ENCODE results near the gene MCF2L. TPM values are rescaled to one million over a fixed set of nuclear protein-coding genes. Genes with fewer than 3 reads are reported as not detected.

The MCF2L gene
- total RNA-seq, 4 donors from 2014 or later = 12.8 to 169 (median 41.5) TPM

DNA sequence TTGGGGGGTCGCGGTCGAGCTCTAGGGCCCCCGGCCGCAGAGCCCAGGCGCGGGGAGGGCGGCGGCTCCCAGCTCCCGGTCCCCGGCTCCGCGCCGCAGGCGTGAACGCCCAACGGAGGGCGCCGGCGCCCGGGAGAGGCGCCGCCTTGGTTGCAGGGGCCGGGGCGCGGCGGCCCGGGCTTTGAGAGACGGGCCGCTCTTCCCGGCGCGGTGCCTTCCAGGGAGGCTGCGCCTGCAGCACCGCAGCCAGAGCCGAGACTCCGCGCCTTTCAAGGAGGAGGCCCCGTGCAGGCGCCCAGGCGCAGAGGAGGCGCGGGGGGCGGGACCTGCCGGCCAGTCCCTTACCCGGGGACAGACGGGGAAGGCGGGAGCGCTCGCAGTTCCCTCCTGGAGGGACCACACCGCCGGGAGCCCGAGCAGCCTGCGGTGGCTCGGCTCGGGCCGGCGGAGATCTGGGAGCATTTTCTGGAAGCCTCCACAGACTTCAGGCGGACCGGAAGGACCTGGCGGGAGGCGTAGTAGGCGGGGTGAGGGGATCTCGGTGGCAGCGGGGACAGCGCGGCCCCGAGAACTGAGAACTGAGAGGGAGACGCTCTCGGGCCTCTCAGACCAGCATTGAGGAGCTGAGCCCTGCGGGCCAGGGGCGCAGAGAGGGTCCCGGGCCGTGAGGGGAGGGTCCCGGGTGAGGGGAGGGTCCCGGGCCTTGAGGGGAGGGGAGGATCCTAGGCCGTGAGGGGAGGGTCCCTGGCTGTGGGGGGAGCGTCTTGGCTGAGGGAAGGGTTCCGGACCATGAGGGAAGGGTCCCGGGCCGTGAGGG lies 25.5 kb upstream of the MCF2L start:
- TF ChIP-seq, protein P1, sequence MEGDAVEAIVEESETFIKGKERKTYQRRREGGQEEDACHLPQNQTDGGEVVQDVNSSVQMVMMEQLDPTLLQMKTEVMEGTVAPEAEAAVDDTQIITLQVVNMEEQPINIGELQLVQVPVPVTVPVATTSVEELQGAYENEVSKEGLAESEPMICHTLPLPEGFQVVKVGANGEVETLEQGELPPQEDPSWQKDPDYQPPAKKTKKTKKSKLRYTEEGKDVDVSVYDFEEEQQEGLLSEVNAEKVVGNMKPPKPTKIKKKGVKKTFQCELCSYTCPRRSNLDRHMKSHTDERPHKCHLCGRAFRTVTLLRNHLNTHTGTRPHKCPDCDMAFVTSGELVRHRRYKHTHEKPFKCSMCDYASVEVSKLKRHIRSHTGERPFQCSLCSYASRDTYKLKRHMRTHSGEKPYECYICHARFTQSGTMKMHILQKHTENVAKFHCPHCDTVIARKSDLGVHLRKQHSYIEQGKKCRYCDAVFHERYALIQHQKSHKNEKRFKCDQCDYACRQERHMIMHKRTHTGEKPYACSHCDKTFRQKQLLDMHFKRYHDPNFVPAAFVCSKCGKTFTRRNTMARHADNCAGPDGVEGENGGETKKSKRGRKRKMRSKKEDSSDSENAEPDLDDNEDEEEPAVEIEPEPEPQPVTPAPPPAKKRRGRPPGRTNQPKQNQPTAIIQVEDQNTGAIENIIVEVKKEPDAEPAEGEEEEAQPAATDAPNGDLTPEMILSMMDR (IDR thresholded peaks at IDR 0.05) = no peak
- DNase-seq (ENCODE audit: low spot score) (no peak), ATAC-seq (ENCODE audit: low FRiP score) (peak; percentile 38)

DNA sequence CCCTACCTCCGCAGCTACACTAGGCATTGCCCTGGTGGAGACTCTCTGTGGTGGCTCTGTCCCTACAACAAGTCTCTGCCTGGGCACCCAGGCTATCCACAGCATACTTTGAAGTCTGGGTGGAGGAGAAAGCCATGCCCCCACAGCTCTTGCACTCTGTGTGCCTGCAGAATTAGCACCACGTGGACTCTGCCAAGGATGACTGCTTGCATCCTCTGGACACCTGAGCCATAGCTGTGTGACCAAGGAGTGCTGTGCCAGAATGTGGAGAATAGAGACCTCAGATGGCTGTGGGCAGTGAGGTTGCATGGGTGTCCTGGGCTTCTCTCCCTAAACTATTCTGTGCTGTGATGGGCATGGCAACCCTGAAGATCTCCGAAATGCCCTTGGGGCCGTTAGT lies 21.2 kb upstream of the MCF2L start:
- TF ChIP-seq, protein P1 (IDR thresholded peaks at IDR 0.05) = no peak
- no peak for ATAC-seq (ENCODE audit: low FRiP score)
- no peak for DNase-seq (ENCODE audit: low spot score)

DNA sequence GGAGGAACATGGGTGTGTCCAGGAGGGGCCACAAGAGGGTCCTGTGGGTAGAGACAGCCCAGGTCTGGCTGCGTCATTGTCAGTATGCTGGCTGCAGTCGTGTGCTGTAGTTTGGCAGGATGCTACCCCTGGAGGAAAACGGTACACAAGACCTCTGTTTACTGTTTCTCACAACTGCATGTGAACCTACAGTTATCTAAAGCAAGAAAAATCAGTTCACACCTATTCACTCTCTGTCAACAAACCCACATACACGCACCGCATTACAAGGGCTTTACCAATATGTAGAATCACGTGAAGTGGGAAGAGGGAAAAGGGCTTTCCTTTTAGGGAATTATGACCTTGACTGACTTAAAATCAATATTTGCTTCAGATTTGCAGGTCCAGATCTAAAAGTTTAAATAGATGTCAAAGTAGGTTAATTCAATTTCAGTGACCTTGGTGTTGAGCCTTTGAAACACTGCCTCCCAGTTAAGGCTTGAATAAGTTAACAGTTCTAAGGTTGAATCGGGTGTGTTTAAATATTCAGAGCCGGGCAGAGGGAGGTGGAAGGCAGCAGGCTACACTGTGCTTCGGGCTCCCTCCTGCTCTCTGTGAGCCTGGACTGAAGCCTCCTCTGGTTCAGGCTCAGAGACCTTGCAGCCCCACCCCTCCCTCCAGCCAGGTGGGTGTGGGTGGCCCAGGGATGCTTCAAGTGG lies 17.2 kb upstream of the MCF2L start:
- no peak for ATAC-seq (ENCODE audit: low FRiP score)
- no peak for DNase-seq (ENCODE audit: low spot score)
- TF ChIP-seq, protein P1 (IDR thresholded peaks at IDR 0.05) = no peak

DNA sequence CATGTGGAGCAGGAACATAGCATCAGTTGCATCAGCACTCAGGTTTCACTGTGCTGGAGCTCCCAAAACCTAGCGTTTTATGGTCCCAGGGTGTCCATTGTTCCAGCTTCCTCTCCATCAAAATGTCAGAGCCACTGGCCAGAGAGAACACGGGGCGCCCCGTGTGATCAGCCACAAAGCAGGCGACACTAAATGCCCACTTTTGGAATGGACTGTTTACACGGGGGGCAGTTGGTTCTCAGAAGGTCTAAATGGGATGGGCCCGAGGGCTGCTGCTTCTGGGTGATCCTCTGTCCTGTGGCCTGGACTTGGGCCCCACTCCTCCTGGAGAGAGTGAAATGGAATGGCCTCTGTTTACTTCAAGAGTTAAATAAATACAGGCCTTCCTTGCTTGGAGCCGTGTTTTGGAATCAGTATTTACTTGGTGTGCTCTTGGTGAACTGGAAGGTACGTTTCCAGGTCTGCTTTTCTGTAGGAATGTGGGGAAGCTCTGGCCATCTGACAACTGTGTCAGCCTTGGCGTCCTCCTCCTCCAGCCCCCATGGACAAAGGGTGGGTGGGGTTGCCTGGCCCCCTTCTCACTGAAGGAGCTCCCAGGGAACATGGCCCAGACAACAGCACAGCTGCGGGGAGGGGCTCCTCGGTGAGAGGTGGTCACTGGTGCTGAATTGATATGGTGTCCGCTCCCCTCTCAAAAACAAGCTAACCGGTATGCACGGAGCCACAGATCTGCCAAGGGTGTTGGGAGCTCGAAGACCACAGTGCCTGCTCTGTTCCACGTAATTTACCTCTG lies 16.1 kb upstream of the MCF2L start:
- DNase-seq (ENCODE audit: low spot score) = no peak

DNA sequence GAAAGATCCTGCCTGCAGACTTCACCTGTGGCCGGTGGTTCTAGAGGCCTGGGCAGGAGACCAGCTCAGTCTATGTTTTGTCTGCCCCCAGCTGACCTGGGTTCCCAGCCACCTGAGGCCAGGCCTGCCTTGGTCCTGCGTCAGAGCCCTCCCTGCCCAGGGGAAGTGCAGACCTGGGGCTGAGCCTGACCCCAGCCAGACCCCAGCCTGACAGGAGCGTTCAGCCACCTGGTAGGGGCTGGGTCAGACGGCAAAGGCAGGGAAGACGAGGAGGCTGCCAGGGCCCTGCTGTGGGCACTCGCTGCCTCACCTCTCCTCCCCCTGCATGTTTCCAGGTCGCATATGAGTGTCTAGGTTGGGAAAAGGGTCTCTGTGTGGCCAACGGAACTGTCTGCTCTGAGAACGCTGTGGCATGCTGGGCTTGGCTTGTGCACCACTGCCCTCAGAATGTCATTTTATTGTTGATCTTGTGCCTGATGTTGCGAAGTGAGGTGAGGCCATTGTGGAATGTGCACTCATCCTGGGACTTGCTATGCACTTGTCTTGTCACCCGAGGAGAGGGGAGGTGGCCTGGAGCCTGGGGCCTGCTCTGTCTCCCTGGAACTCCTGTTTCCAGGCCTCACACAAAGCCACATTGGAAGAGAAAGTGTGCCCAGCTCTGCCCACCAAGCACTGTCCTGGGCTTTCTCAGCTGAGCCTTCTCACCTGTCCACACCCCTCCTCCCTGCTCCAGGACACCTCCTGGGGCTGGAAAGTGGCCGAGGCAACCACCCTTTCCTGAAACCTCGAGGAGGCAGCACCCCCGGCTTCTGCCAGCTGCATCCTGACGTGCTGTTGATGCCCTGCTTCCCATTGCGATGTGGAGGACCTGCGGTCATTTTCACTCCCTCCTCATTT lies 15.2 kb upstream of the MCF2L start:
- no peak for ATAC-seq (ENCODE audit: low FRiP score)
- TF ChIP-seq, protein P1 (IDR thresholded peaks at IDR 0.05) = no peak
- no peak for DNase-seq (ENCODE audit: low spot score)

More for the DNA sequence above, 16.1 kb upstream of the MCF2L start:
- TF ChIP-seq, protein P1 (IDR thresholded peaks at IDR 0.05) = no peak
- ATAC-seq (ENCODE audit: low FRiP score) = no peak

All from omental fat pad (tissue), 4 donors.